Prostate gland (tissue), 2 donors: ENCODE results near the gene CACNA1D.

Experiments
- POLR2A ChIP-seq: fragments of 450-650 bp; IDR thresholded peaks from one replicate; pipeline ENCODE4 v1.6.1; 2016; ENCODE audit warnings: antibody characterized with exemption, mild to moderate bottlenecking
- POLR2AphosphoS5 ChIP-seq: sonication (generic); formaldehyde crosslinking; IDR thresholded peaks from one replicate; pipeline ENCODE4 v1.6.1; 2017; ENCODE audit warnings: antibody characterized with exemption
- TF ChIP-seq, protein P1 (sequence below), 4 experiments: fragments of 200-600 bp in 2 of 4; fragments of 450-650 bp in 2 of 4; sonication (generic) in 2 of 4; IDR thresholded peaks; 1 replicate in 3 of 4; 2 replicates in 1 of 4; pipeline ENCODE4 v1.5.1; 2016 to 2019; ENCODE audit warnings: antibody characterized with exemption in 4 of 4, mild to moderate bottlenecking in 2 of 4, moderate library complexity in 2 of 4

- TF ChIP-seq, protein P1, sequence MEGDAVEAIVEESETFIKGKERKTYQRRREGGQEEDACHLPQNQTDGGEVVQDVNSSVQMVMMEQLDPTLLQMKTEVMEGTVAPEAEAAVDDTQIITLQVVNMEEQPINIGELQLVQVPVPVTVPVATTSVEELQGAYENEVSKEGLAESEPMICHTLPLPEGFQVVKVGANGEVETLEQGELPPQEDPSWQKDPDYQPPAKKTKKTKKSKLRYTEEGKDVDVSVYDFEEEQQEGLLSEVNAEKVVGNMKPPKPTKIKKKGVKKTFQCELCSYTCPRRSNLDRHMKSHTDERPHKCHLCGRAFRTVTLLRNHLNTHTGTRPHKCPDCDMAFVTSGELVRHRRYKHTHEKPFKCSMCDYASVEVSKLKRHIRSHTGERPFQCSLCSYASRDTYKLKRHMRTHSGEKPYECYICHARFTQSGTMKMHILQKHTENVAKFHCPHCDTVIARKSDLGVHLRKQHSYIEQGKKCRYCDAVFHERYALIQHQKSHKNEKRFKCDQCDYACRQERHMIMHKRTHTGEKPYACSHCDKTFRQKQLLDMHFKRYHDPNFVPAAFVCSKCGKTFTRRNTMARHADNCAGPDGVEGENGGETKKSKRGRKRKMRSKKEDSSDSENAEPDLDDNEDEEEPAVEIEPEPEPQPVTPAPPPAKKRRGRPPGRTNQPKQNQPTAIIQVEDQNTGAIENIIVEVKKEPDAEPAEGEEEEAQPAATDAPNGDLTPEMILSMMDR (IDR thresholded peaks at IDR 0.05), result no peak
- TF ChIP-seq POLR2AphosphoS5 (no peak), POLR2A (no peak)
These were observed 316.9 kb downstream of the CACNA1D start for GRCh38 chr3:53811143-53811927.
